Hippocampal formation (tissue), 2 donors: ENCODE results near the gene ICAM2.
A peak's percentile ranks its signal among the peaks of the same experiment; 100 is the strongest.
"Not testable (repeated sequence)": the region's sequence is repeated elsewhere in the genome, so short reads cannot be mapped to it uniquely, and the experiment has no call there.

ENCODE experiments used
- DNase-seq, 2 donors: peaks; one replicate each; lab custom pipeline; 2025; lab: John Stamatoyannopoulos, UW

ICAM2 gene

DNA sequence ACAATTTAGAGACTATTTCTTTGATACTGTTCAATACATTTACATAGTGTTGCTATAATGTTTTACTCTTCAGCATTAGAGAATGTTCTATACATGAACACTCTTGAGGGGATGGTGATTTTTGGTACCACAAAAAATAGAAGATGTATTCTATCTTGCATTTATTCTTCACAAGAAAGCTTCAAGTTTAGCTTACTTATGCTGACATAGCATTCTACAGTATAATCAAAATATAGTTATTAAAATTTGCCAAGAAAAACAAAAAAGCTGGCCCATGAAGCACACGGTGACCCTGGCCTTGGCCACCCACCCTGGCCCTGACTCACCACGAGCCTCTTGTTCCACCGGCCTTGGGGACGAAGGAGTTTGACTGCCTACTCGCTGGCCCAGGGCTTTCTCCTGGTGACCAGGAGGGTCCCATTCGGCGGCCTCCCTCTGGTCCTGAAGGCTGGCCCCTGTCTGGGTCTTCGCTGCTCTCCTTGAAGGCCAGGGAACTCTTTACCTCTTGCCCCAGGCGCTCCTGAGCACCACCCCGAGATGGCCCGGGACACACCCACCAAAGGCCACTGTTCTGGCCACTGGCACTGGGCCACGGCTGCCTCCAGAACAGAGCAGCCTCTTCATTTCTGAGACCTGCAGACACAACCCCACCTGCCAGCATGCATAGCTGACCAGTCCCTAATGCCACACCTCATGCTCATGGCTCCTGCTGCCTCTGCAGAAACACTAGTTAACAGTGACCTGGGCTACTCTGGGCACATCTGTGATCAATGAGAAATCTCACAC is 22.5 kb upstream of the ICAM2 start:
- DNase-seq = no peak

DNA sequence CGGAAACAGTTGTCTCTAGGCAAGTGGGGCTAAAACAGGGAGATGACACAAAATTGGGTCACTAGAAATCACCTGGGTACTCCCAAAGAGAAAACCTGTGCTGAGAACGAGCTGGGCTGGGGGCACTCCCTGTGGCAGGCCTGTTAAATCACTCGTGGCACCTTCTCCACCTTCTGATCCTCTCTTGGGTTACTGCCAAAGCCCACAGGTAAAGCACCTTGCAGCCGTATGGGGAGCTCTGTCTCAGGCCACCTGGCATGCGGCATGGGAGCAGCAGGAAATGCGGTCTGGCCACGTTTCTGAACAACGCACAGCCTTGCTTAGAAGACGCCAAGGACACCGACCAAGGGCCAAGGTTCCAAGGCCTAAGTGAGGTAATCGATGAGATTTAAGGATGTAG is 21.5 kb upstream of the ICAM2 start:
- DNase-seq = no peak

DNA sequence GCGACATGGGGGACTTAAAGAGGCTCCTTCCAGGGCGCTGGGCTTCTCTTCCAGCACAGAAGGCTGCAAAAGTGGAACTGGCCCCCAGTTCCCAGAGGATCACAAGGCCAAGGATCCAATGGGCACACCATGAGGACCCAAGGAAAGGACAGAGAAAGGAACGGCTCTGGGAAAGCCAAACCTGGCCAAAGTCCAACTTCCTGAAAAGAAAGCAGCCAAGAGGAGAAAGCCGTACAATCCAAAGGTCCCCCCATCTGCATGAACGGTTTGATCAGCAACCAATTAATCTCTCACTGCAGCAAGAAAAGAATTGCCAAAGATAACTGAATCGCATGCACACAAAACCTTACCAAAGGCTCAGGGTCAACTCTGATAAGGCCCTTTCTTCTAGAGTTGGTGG is 19.8 kb upstream of the ICAM2 start:
- DNase-seq = no peak

- no peak for DNase-seq
Measured at GRCh38 chr17:64039106-64039400, 18.6 kb upstream of the ICAM2 start.

DNA sequence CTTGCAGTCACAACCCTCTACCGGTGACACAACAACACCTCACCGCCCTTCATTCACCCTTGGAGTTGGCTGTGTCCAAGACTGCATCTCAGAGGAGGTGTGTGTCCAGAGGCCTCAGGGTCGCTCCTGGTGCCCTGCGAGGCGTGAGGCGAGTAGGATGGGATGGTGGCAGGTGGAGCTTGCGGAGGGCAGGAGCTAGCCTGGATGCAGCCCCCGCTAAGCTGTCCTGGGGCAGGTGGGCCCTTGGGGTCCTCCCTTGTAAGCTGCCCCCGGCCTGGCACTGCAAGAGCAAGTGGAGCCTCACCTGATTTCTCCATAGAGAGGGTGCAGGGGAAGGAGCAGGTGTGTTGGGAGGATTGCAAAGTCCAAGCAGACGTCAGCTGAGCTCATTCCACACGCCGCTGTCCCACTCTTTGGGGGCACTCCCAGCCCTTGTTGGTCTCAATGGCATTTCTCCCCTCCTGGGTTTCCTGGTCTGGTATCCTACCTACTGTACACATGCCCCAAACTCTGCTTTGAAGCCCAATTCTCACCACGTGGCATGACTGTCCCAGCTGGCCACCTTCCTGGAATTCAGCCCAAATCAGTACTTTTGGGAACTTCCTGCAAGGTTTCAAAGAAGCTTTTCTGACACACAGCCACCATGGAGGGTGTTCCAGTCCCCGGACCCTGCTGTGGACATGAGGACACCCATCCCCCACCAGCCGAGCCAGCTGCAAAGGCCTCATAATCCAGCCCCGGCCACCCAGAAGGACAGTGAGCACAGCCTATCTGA is 18.1 kb upstream of the ICAM2 start:
- DNase-seq = no peak

DNA sequence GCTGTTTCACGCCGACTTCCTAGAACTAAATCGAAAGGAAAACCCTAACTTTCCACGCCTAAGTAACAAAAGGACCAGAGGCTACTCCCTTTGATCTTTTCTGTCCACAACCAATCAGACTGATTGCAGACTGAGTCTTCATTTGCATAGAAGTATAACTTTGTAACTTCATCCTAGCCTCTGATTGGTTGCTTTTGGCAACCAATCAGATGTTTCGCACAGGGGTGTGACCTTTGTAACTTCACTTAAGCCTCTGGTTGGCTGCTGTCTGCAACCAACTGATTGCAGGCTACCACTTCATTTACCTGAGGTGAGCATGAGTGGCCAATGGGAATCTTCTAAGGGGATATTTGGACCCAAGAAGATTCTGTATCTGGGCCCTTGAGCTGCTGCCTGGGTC is 17.4 kb upstream of the ICAM2 start:
- no peak for DNase-seq

- DNase-seq = no peak
Measured at GRCh38 chr17:64037180-64037579, 16.7 kb upstream of the ICAM2 start.

DNA sequence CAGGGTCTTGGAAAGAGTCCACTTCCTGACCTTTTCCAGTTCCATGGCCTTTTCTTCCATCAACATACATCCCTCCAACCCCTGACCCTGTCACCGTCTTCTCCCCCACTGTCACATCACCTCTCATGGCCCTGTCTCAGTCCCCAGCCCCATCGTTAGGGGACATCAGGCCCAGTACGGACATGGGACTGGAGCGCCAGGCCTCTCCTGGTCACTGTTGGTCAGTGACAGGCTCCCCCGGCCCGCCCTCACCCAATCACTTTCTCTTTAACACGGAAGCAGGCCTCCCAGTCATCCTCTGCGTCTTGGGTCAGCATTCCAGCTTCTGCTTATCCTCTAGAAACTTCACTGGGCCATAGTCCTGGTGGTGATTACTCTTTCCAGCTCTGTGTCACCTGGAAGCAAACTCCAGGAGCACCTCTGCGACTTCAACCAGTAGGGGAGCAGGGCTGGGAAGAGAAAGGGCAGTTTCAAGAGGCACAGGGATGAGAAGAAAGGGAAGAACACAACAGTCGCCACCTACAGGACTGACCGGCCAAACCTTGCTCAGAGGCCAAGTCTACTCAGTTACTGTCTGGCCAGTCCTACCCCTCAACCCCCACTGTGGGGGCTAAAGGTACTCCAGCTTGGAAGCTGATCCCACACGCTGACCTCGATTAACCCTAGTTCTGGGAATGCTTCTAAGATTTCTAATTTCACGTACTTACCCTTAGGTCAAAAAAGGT is 15.9 kb upstream of the ICAM2 start:
- DNase-seq = no peak

DNA sequence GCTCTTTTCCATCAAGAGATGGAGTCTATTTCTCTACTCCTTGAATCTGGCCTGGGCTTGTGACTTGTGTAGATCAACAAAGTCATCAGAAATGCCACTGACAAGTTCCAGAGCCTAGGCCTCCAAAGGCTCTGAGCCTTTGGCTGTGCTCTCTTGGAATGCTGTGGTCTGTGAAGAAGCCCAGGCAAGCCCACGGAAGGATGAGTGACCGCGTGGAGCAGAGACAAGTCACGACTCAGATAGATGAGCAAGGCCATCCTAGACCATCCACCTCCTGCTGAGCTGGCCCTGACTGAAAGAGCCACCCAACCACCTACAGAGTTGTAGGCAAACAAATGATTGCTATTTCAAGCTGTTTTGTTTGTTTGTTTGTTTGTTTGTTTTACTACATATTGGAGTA is 11.6 kb upstream of the ICAM2 start:
- no peak for DNase-seq

DNA sequence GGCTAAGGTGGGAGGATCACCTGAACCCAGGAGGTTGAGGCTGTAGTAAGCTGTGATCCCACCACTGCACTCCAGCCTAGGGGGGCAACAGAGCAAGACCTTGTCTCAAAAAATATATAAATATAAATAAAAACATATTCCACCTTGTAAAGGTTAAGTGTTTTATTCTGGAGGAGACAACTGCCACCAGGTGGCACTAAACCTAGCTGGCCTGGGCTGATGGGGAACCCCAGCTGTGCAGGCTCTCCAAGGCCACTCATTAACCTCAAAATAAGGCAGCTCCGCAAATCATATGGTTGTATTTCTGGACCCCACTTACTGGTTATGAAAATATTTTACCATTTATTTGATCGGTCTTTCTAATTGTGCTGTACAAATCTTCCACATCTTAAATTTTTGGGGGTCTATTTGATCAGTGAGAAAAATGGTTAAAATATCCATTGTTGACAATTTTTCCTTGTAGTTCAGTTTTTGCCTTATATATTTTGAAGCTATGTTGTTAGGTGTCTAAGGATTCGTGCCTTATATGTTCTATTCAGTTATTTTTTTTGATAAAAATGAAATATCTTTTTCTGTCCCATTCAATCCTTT is 8.5 kb upstream of the ICAM2 start:
- DNase-seq = peak in 1 of 2 donors; percentile 26

DNA sequence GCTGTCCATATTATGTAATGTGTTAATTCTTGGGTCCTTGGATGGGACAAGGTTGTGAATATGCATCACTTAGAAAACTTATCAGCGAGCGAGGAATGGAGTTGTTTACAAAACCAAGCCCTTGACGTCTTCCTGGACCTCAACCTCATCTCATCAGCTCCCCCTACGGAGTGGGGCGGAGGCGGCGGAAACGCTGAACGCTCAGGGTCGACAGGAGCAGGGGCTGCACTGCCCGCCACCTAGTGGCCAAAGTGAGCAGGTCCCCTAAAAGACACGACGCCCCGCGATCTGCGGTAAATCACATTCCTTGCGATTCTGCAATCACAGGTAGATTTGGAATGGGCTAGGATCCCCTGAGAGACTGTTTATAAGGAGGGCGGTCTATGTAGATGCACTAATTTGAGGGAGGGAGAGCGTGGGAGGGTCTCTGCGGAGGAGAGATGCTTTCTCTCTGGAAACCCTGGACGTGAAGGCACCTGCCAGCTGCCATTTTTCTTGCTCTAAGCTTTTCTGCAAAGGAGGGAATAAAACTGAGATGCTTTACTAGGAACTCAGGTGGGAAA is 5.4 kb upstream of the ICAM2 start:
- DNase-seq = peak in 1 of 2 donors; percentile 17

GRCh38 chr17:64024781-64025731 is 4.6 kb upstream of the ICAM2 start:
- no peak for DNase-seq

DNA sequence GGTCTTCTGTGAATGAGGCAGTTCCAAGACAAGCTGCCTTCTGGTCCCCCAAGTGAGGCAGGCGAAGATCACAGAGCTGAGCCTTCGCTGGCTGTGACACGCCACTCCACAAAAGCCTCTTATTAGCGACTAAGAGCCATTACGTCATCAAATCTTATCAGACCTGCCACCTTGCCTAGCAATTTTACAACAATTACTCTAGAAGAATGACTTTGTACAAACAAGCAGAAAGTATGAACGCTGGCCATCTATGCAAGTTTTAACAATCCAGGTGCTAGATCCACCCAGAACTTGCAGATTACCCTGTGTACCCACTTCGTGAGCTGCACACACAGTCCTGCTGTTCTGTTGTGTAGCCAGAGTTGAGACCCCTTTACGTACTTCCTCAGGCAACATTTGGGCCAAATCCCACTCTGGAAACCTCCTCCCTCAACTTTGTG is 3.8 kb upstream of the ICAM2 start:
- DNase-seq = no peak

- no peak for DNase-seq
Measured at GRCh38 chr17:64022611-64023063, 2.2 kb upstream of the ICAM2 start.

GRCh38 chr17:64019551-64019961 is 877 bp downstream of the ICAM2 start:
- DNase-seq = not testable (repeated sequence)

GRCh38 chr17:64017381-64017980 is 3.0 kb downstream of the ICAM2 start:
- DNase-seq = no peak

GRCh38 chr17:64016974-64017373 is 3.5 kb downstream of the ICAM2 start:
- DNase-seq = no peak

DNA sequence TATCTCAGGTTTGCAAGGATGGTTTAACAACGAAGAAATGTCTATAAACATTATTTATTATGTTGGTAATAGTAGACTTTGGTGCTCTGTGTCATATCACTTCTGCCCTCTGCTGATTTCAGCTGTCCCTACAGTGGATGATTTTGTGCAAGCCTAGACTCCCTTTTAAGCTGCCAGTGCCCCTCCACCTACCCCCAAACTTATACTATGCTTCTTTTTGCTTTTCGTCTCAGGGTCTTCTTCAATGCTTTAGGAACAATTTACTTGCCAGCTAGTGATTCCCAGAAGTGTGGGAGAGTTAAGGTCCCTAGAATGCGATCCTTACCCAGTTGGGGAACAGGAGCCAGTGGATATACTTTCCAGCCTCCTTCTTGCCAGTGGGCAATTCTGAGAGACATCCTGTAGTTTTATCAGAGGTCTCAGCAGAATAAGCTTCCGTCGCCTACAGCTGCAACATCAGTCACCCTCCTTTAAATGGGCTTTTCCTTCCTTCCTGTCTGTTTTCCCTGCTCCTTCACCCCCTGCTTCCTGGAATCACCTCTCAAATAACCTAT is 4.1 kb downstream of the ICAM2 start:
- DNase-seq = no peak

DNA sequence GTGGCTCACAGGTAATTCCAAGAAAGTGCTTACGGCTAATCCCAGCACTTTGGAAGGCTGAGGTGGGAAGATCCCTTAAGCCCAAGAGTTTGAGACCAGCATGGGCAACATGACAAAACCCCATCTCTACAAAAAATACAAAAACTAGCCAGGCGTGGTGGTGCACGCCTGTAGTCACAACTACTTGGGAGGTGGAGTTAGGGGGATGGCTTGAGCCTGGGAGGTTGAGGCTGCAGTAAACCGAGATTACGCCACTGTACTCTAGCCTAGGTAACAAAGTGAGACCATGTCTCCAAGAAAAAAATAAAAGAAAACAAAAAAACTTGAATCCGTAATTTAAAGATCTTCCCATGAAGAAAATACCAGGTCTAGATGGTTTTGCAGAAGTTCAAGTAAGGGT is 5.0 kb downstream of the ICAM2 start:
- no peak for DNase-seq
